ENCODE results near the gene NDUFS1. TPM values are rescaled to one million over a fixed set of nuclear protein-coding genes. Genes with fewer than 3 reads are reported as not detected.

Gene NDUFS1
- total RNA-seq, 1 donor from 2014 or later: 133 TPM

- no peak overlapping the region for H3K4me3 ChIP-seq (ENCODE audit: low read depth, low read length)
- no peak for DNase-seq (ENCODE audit: low read depth)
- TF ChIP-seq, protein P1, sequence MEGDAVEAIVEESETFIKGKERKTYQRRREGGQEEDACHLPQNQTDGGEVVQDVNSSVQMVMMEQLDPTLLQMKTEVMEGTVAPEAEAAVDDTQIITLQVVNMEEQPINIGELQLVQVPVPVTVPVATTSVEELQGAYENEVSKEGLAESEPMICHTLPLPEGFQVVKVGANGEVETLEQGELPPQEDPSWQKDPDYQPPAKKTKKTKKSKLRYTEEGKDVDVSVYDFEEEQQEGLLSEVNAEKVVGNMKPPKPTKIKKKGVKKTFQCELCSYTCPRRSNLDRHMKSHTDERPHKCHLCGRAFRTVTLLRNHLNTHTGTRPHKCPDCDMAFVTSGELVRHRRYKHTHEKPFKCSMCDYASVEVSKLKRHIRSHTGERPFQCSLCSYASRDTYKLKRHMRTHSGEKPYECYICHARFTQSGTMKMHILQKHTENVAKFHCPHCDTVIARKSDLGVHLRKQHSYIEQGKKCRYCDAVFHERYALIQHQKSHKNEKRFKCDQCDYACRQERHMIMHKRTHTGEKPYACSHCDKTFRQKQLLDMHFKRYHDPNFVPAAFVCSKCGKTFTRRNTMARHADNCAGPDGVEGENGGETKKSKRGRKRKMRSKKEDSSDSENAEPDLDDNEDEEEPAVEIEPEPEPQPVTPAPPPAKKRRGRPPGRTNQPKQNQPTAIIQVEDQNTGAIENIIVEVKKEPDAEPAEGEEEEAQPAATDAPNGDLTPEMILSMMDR (conservative IDR thresholded peaks at IDR 0.05; ENCODE audit: low read depth, low read length): no peak
Observed at GRCh38 chr2:206098471-206098870, 60.8 kb downstream of the NDUFS1 start.

DNA sequence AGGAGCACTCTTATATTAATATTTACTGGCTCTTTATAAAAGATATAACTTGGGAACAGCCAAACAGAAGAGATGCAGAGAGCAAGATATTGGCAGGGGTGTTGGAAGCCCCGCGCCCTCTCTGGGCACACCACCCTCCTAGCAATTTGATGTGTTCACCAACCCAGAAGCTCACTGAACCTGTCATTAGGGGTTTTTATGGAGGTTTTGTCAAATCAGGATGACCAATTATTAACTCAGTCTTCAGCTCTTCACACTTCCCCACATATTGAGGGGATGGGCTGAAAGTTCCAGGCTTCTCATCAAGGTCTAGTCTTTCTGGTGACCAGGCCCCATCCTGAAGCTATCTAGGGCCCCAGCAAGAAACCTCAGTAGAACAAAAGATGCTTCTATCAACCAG, 62.4 kb downstream of the NDUFS1 start:
- TF ChIP-seq, protein P1 (conservative IDR thresholded peaks at IDR 0.05; ENCODE audit: low read depth, low read length): no peak
- H3K4me3 ChIP-seq (ENCODE audit: low read depth, low read length): no peak overlapping the region

GRCh38 chr2:206095536-206096332, 63.5 kb downstream of the NDUFS1 start:
- DNase-seq (ENCODE audit: low read depth): no peak
- no peak overlapping the region for H3K4me3 ChIP-seq (ENCODE audit: low read depth, low read length)
- TF ChIP-seq, protein P1 (conservative IDR thresholded peaks at IDR 0.05; ENCODE audit: low read depth, low read length): no peak

More for the DNA sequence above, 62.4 kb downstream of the NDUFS1 start:
- no peak for DNase-seq (ENCODE audit: low read depth)

GRCh38 chr2:206092297-206092696, 66.9 kb downstream of the NDUFS1 start:
- DNase-seq (ENCODE audit: low read depth): no peak
- no peak overlapping the region for H3K4me3 ChIP-seq (ENCODE audit: low read depth, low read length)
- TF ChIP-seq, protein P1 (conservative IDR thresholded peaks at IDR 0.05; ENCODE audit: low read depth, low read length): no peak

GRCh38 chr2:206088248-206088647, 71.0 kb downstream of the NDUFS1 start:
- DNase-seq (ENCODE audit: low read depth): no peak
- H3K4me3 ChIP-seq (ENCODE audit: low read depth, low read length): no peak overlapping the region
- TF ChIP-seq, protein P1 (conservative IDR thresholded peaks at IDR 0.05; ENCODE audit: low read depth, low read length): no peak

DNA sequence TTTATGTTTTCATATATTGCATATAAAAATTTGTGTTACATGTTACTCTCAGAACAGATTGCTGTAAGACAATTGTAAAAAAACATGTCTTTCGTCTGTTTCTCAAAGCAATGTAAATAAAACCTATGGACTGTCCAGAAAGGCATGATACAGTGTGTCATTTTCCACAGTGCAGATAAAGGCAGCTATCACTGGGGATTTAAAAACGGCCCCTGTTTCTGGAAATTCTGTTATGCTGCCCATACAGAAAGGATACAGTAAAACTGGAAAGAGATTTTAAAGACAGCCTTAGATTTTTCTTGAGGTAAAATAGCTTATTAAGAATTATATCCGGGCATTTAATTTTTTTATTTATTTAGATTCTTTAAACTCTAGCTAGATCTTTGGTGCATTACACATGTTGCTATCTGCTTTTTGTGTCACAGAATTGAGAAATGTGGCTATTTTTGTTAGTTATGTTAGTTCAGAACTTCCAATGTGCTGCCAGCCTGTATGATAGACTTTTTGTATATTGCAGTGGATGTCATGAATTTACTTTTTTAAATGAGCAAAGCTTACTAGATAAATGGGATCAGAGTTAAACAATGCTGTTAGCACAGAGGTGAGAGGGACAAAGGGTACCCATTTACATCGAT, 72.4 kb downstream of the NDUFS1 start:
- TF ChIP-seq, protein P1 (conservative IDR thresholded peaks at IDR 0.05; ENCODE audit: low read depth, low read length): no peak
- no peak for DNase-seq (ENCODE audit: low read depth)
- H3K4me3 ChIP-seq (ENCODE audit: low read depth, low read length): peak overlapping the region; percentile 83
